NCI-H345 treated with DMSO at 0.1 percent for 48 hours (cell line): ENCODE measurements around the gene JADE2.
"Not testable (repeated sequence)": the region's sequence is repeated elsewhere in the genome, so short reads cannot be mapped to it uniquely, and the experiment has no call there.

ENCODE experiments used
- DNase-seq: peaks from one replicate; lab custom pipeline; 2025; ENCODE audit not compliant: unreplicated experiment; lab: John Stamatoyannopoulos, UW

JADE2 gene

GRCh38 chr5:134550271-134551214, 25.1 kb downstream of the JADE2 start:
- no peak for DNase-seq

GRCh38 chr5:134551901-134552300, 26.4 kb downstream of the JADE2 start:
- DNase-seq: no peak

- no peak for DNase-seq
Observed at GRCh38 chr5:134552301-134552700, 26.8 kb downstream of the JADE2 start.

GRCh38 chr5:134552716-134553115, 27.2 kb downstream of the JADE2 start:
- not testable (repeated sequence) for DNase-seq

GRCh38 chr5:134553821-134554267, 28.4 kb downstream of the JADE2 start:
- DNase-seq: no peak

GRCh38 chr5:134554319-134555222, 29.1 kb downstream of the JADE2 start:
- DNase-seq: no peak

- no peak for DNase-seq
Observed at GRCh38 chr5:134555223-134555889, 29.9 kb downstream of the JADE2 start.

- DNase-seq: no peak
Observed at GRCh38 chr5:134555890-134556311, 30.4 kb downstream of the JADE2 start.

GRCh38 chr5:134556588-134556987, 31.1 kb downstream of the JADE2 start:
- not testable (repeated sequence) for DNase-seq

GRCh38 chr5:134556994-134557393, 31.5 kb downstream of the JADE2 start:
- no peak for DNase-seq

GRCh38 chr5:134559672-134560071, 34.2 kb downstream of the JADE2 start:
- DNase-seq: no peak

- DNase-seq: no peak
Observed at GRCh38 chr5:134560698-134561097, 35.2 kb downstream of the JADE2 start.

GRCh38 chr5:134561871-134562296, 36.4 kb downstream of the JADE2 start:
- no peak for DNase-seq

GRCh38 chr5:134563221-134563620, 37.8 kb downstream of the JADE2 start:
- DNase-seq: no peak

GRCh38 chr5:134563962-134564361, 38.5 kb downstream of the JADE2 start:
- no peak for DNase-seq

GRCh38 chr5:134564396-134564795, 38.9 kb downstream of the JADE2 start:
- no peak for DNase-seq

- no peak for DNase-seq
Observed at GRCh38 chr5:134565791-134566740, 40.6 kb downstream of the JADE2 start.

GRCh38 chr5:134566741-134567221, 41.3 kb downstream of the JADE2 start:
- DNase-seq: no peak

GRCh38 chr5:134567641-134568336, 42.3 kb downstream of the JADE2 start:
- DNase-seq: no peak
